Cardiac muscle cell (in vitro differentiated cells and primary cell): Measurements from ENCODE around the gene GCK. TPM values are rescaled to one million over a fixed set of nuclear protein-coding genes. Genes with fewer than 3 reads are reported as not detected.

Experiments
- DNase-seq, 2 donors: peaks; one replicate each; pipeline versions ENCODE4 v3.0.0 to v3.0.0-alpha.2; 2010 to 2017; ENCODE audit warnings: low read depth in 1 of 2, low spot score in 1 of 2
- H3K27ac ChIP-seq: fragments of 200-600 bp; sonication (generic); 2 replicates; pipeline ENCODE4 v1.5.1; 2016
- H3K27me3 ChIP-seq: fragments of 200-600 bp; sonication (generic); 2 replicates; pipeline ENCODE4 v1.6.0; 2016; ENCODE audit warnings: control low read depth
- H3K36me3 ChIP-seq: fragments of 200-600 bp; sonication (generic); 2 replicates; pipeline ENCODE4 v1.5.1; 2016; ENCODE audit warnings: control low read depth
- H3K4me1 ChIP-seq: fragments of 200-600 bp; sonication (generic); 2 replicates; pipeline ENCODE4 v1.8.1; 2017; ENCODE audit warnings: low read depth, mild to moderate bottlenecking, mixed run types
- H3K4me3 ChIP-seq: fragments of 200-600 bp; sonication (generic); 2 replicates; pipeline ENCODE4 v1.5.1; 2016; ENCODE audit warnings: mild to moderate bottlenecking
- H3K9me3 ChIP-seq: fragments of 200-600 bp; sonication (generic); 2 replicates; pipeline ENCODE4 v1.5.1; 2017; ENCODE audit warnings: low read depth, mild to moderate bottlenecking, control low read depth
- polyA plus RNA-seq: library from polyadenylated mRNA; unstranded; fragments of >200 nt; fragmentation: Nextera tagmentation; extraction: Ambion mirVana; gene quantifications from 2 replicates; pipeline ENCODE4 v1.2.1, GENCODE V29; 2016
- total RNA-seq: library from RNA; depleted of rRNA; stranded (reverse); fragments of >200 nt; gene quantifications from 2 replicates; pipeline ENCODE4 v1.2.3, GENCODE V29; 2016
- TF ChIP-seq, protein P1 (sequence below): IDR thresholded peaks from 2 replicates; pipeline ENCODE4 v1.5.1; 2012; ENCODE audit warnings: low read depth, mild to moderate bottlenecking, low read length

The GCK gene
- total and polyA plus RNA-seq, 2 experiments from 2014 or later: 26.7 to 46.4 TPM

DNA sequence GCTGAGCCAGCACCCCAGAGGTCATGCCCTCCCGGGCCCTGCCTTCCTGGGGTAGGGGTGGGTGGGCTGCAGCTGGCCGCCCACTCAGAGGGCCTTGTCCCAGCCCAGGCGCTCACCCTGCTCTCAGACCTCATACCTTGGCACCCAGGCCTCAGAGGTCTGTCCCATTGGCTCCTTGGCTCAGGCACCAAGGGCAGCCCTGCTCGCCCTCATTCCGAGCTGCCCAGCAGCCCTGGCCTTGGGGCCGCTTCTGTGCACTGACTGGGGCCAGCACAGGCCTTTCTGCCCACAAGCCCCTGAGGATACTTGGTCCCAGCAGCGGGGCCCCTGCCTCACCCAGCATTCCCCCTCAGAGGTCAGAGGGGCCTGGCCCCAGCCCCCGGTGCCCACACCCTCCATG is 45.8 kb upstream of the GCK start:
- Histone ChIP-seq H3K27ac (no peak overlapping the region), H3K27me3 (no peaks in the 10 kb centered on the region), H3K36me3 (no peaks in the 10 kb centered on the region), H3K4me1 (no peaks in the 10 kb centered on the region), H3K9me3 (no peaks in the 10 kb centered on the region), H3K4me3 (no peak overlapping the region)
- TF ChIP-seq, protein P1, sequence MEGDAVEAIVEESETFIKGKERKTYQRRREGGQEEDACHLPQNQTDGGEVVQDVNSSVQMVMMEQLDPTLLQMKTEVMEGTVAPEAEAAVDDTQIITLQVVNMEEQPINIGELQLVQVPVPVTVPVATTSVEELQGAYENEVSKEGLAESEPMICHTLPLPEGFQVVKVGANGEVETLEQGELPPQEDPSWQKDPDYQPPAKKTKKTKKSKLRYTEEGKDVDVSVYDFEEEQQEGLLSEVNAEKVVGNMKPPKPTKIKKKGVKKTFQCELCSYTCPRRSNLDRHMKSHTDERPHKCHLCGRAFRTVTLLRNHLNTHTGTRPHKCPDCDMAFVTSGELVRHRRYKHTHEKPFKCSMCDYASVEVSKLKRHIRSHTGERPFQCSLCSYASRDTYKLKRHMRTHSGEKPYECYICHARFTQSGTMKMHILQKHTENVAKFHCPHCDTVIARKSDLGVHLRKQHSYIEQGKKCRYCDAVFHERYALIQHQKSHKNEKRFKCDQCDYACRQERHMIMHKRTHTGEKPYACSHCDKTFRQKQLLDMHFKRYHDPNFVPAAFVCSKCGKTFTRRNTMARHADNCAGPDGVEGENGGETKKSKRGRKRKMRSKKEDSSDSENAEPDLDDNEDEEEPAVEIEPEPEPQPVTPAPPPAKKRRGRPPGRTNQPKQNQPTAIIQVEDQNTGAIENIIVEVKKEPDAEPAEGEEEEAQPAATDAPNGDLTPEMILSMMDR: no peak
- DNase-seq: no peak

DNA sequence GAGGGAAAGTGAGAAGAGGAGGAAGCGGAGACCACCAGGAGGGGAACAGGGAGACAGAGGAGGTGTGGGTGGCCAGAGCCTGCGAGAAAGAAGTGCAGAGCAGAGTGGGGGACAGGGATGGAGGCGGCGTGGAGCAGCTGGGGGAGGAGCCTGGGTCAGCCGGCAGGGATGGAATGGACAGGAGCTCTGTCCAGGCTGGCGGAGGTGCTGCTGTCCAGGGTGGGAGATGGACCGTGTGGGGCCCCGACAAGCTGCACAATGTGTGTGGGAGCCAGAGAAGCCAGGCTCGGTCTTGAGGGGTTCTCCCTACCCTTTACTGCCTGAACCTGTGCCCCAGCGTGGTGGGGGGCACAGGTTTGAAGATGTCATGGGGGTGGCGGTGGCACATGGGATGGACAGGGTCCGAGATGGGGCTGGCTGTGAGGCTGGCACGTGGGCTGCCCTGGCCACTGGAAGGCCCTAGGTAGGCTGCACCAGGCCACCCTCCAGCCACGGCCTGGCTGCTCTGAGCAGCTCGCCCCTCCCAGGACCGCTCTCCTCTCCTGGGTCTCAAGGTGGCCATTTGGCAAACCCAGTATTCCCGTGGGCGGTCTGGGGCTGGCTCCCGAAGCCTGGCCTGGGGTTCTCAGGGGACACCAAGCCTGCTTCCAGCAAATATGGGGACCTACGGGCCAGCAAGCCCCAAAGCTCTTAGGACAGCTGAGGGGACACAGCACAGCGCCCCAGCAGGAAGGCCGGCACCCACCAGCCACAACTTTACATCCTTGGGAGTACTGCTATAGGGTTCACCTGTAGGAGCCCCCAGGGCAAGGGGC is 43.9 kb upstream of the GCK start:
- TF ChIP-seq, protein P1: no peak
- DNase-seq: no peak
- Histone ChIP-seq H3K36me3 (no peaks in the 10 kb centered on the region), H3K4me1 (no peaks in the 10 kb centered on the region), H3K27me3 (no peaks in the 10 kb centered on the region), H3K4me3 (no peak overlapping the region), H3K9me3 (no peaks in the 10 kb centered on the region), H3K27ac (no peak overlapping the region)

DNA sequence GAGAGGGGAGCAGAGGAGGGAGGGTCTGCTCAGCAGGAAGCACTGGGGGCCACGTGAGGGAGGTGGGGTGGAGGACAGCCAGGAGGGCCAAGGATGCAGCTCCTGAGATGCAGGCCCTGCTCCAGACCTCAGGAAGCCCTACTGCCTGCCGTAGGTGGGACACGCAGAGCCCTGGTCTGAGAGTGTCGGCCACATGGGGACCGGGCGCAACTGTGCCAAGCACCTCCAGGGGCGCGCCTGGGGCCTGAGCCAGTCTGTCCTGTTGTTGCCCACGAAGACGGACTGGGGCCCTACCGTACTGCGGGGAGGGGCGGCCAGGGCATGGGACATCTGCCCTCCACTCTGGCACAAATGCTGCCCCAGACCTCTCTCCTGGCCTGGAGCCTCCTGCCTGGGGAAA is 43.2 kb upstream of the GCK start:
- Histone ChIP-seq H3K36me3 (no peaks in the 10 kb centered on the region), H3K4me1 (no peaks in the 10 kb centered on the region), H3K27me3 (no peaks in the 10 kb centered on the region), H3K9me3 (no peaks in the 10 kb centered on the region), H3K4me3 (no peak overlapping the region), H3K27ac (no peak overlapping the region)
- DNase-seq: no peak
- TF ChIP-seq, protein P1: no peak

DNA sequence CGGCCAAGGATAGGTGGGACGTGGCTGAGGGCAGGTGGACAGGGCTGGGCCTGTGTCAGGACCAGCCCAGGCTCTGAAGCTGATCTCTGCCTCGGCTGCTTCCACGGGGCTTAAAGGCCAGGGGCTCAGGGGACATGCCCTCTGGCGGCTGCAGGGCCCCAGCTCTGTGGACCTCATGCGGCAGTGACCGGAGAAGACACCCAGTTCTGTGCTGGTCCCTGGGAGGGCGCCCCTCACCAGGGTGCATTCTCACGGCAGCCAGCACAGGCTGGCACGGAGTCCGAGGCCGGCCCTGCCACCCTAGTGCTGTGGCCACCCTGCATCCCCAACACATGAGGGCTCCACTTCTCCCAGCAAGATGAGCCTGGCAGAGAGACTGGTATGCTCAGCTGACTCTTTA is 41.8 kb upstream of the GCK start:
- H3K27me3 ChIP-seq: no peaks in the 10 kb centered on the region
- H3K4me3 ChIP-seq: no peak overlapping the region
- H3K27ac ChIP-seq: no peak overlapping the region
- no peak for DNase-seq
- H3K9me3 ChIP-seq: no peaks in the 10 kb centered on the region
- no peaks in the 10 kb centered on the region for H3K36me3 ChIP-seq
- no peaks in the 10 kb centered on the region for H3K4me1 ChIP-seq
- TF ChIP-seq, protein P1: no peak

DNA sequence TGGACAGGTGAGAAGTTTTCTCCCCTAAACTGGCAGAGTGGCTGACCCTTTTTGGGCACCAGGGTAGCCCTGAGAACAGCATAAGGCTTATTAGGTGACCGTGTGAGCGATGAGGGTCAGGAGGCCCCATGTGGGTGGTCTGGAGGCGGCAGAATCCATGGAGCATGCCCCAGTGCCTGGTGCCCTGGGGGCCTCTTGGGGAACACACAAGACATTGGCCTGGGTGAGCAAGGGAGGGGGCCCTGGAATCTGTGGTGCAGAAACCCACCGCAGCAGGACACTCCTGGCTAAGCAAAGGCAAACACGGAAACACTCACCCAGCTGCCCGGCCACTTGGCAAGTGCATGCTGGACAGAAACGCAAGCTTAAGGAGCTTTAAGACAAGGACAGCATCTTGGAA is 41.0 kb upstream of the GCK start:
- Histone ChIP-seq H3K27ac (no peak overlapping the region), H3K4me1 (no peaks in the 10 kb centered on the region), H3K9me3 (no peaks in the 10 kb centered on the region), H3K27me3 (no peaks in the 10 kb centered on the region), H3K4me3 (no peak overlapping the region), H3K36me3 (no peaks in the 10 kb centered on the region)
- TF ChIP-seq, protein P1: no peak
- no peak for DNase-seq
